SK-N-SH (cell line): Measurements from ENCODE around the gene TCP11L2.

Experiments used
- MXI1 ChIP-seq: IDR thresholded peaks from 2 replicates; pipeline ENCODE4 v1.6.1; 2012; ENCODE audit warnings: mild to moderate bottlenecking, low read depth, low read length, improper control_type of control experiment
- SIN3A ChIP-seq: IDR thresholded peaks from 2 replicates; pipeline ENCODE4 v1.6.1; 2012; ENCODE audit warnings: low read depth, mild to moderate bottlenecking, low read length, moderate library complexity, borderline replicate concordance
- SMC3 ChIP-seq: IDR thresholded peaks from 2 replicates; pipeline ENCODE4 v1.6.1; 2012; ENCODE audit warnings: low read depth, low read length, improper control_type of control experiment
- TF ChIP-seq, protein P1 (sequence below): fragments of 200-600 bp; sonication (generic); IDR thresholded peaks from 2 replicates; pipeline ENCODE4 v1.6.1; 2017; ENCODE audit warnings: antibody characterized with exemption, mild to moderate bottlenecking, moderate library complexity
- TF ChIP-seq, protein P2 (sequence below): IDR thresholded peaks from 2 replicates; pipeline ENCODE4 v1.4.0; 2012; ENCODE audit warnings: low read depth
- TF ChIP-seq, protein P3 (sequence below): IDR thresholded peaks from 2 replicates; pipeline ENCODE4 v1.6.1; 2012; ENCODE audit warnings: mild to moderate bottlenecking, low read depth, low read length, moderate library complexity

DNA sequence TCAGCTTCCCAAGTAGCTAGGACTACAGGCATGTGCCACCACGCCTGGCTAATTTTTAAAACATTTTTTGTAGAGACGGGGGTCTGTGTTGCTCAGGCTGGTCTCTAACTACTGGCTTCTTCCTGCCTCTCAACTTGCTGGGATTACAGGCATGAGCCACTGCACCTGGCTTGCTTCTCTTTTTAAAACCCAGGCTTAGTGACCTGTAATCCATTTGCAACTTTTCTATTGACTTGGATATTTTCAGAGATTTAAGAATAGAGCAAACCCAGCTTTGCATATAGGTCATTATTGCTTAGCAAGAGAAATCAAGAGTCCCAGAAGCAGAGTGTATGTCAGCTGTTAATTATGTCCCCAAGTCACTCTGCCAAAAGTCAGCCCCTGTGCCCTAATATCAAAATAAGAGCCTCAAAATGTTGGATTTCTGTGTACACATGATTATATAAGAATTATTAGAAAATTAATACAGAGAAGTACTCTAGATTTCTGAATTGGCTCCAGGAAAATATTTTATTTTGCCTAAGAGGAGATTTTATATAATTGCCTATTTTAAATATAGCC, 24.9 kb downstream of the TCP11L2 start:
- TF ChIP-seq, protein P1, sequence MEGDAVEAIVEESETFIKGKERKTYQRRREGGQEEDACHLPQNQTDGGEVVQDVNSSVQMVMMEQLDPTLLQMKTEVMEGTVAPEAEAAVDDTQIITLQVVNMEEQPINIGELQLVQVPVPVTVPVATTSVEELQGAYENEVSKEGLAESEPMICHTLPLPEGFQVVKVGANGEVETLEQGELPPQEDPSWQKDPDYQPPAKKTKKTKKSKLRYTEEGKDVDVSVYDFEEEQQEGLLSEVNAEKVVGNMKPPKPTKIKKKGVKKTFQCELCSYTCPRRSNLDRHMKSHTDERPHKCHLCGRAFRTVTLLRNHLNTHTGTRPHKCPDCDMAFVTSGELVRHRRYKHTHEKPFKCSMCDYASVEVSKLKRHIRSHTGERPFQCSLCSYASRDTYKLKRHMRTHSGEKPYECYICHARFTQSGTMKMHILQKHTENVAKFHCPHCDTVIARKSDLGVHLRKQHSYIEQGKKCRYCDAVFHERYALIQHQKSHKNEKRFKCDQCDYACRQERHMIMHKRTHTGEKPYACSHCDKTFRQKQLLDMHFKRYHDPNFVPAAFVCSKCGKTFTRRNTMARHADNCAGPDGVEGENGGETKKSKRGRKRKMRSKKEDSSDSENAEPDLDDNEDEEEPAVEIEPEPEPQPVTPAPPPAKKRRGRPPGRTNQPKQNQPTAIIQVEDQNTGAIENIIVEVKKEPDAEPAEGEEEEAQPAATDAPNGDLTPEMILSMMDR: no peak
- TF ChIP-seq, protein P2, sequence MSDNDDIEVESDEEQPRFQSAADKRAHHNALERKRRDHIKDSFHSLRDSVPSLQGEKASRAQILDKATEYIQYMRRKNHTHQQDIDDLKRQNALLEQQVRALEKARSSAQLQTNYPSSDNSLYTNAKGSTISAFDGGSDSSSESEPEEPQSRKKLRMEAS: no peak
- TF ChIP-seq SMC3 (no peak), MXI1 (no peak), SIN3A (no peak)
- TF ChIP-seq, protein P3, sequence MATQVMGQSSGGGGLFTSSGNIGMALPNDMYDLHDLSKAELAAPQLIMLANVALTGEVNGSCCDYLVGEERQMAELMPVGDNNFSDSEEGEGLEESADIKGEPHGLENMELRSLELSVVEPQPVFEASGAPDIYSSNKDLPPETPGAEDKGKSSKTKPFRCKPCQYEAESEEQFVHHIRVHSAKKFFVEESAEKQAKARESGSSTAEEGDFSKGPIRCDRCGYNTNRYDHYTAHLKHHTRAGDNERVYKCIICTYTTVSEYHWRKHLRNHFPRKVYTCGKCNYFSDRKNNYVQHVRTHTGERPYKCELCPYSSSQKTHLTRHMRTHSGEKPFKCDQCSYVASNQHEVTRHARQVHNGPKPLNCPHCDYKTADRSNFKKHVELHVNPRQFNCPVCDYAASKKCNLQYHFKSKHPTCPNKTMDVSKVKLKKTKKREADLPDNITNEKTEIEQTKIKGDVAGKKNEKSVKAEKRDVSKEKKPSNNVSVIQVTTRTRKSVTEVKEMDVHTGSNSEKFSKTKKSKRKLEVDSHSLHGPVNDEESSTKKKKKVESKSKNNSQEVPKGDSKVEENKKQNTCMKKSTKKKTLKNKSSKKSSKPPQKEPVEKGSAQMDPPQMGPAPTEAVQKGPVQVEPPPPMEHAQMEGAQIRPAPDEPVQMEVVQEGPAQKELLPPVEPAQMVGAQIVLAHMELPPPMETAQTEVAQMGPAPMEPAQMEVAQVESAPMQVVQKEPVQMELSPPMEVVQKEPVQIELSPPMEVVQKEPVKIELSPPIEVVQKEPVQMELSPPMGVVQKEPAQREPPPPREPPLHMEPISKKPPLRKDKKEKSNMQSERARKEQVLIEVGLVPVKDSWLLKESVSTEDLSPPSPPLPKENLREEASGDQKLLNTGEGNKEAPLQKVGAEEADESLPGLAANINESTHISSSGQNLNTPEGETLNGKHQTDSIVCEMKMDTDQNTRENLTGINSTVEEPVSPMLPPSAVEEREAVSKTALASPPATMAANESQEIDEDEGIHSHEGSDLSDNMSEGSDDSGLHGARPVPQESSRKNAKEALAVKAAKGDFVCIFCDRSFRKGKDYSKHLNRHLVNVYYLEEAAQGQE: no peak
